Measurements from ENCODE around the gene ANKHD1.

The ANKHD1 gene

DNA sequence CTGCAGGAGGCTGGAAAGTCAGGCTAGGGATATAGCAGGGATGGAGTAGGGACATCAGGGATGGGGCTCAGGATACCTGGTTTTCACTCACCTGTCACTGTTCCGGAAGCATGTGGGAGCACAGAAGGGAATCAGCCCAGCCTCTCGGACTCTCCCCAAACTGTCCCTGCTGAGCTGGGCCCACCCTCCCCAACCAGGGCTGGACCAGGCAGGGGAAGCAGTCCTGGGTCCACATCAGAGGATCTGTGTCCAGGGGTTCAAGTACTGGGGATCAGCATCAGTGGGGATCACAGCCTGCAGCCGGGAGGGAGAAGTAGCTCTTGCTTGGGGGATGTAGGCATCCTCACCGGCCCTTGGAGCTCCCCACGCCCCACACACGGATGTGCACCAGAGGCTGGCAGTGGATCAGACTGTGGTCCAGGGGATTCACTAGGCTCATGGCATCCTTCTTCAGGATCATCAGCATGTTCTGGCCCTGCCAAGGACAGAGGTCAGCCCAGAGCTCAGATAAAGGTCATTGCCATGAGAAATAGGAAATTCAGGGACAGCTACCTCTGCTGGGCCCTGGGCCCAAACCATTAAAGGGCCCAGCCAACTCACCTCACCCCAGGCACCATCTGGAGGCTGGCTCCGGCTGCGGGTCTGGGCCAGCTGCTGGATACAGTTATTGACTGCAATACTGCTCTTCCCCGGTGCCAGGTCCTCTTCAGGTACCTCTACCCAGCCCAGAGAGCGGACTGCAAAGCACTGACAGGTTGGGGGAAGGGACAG, 160.3 kb downstream of the ANKHD1 start:
- H3K36me3 ChIP-seq (replicated peaks in 1 of 2; ENCODE audit: control insufficient read depth in 2 of 2, insufficient read depth in 2 of 2, low read length in 2 of 2): peaks cover 11 to 41% of the 10 kb centered on the region in 2 donors
- H2AK5ac ChIP-seq (ENCODE audit: low read depth, low read length): no peak overlapping the region
- no peak overlapping the region for H3K4me3 ChIP-seq (ENCODE audit: low read length in 2 of 2)
- no peak overlapping the region for H3K23ac ChIP-seq (ENCODE audit: low read depth, low read length, poor library complexity)
- no peak overlapping the region for H3K9ac ChIP-seq (ENCODE audit: low read depth, low read length, poor library complexity)
- H2BK120ac ChIP-seq (ENCODE audit: low read depth, low read length): no peak overlapping the region
- H3K14ac ChIP-seq (ENCODE audit: low read length): no peak overlapping the region
- no peaks in the 10 kb centered on the region for H3K27me3 ChIP-seq (ENCODE audit: control insufficient read depth in 3 of 3, insufficient read depth in 3 of 3, low read depth in 1 of 3, low read length in 3 of 3)
- peaks cover 6% of the 10 kb centered on the region for H3K79me1 ChIP-seq (ENCODE audit: low read depth, low read length)
- H2BK5ac ChIP-seq (ENCODE audit: low read length): no peak overlapping the region
- no peak overlapping the region for H2BK15ac ChIP-seq (ENCODE audit: low read length)
- H4K8ac ChIP-seq (ENCODE audit: low read depth, low read length): no peak overlapping the region
- H3K4me2 ChIP-seq (ENCODE audit: insufficient read depth, low read length, poor library complexity, severe bottlenecking): no peak overlapping the region
- H3K4ac ChIP-seq (ENCODE audit: low read length): no peak overlapping the region
- H3K27ac ChIP-seq (replicated peaks; ENCODE audit: low read length): no peak overlapping the region
- DNase-seq (ENCODE audit: low spot score): no peak
- no peak overlapping the region for H4K91ac ChIP-seq (ENCODE audit: low read depth, low read length, poor library complexity)
- WGBS, 2 donors (ENCODE audit: extremely low coverage in 2 of 2, insufficient read length in 2 of 2, insufficient replicate concordance in 1 of 2): no CpG with 5 or more reads among the region's 10 CpGs
- H3K18ac ChIP-seq (ENCODE audit: low read length): no peak overlapping the region
- no peak overlapping the region for H2AFZ ChIP-seq (ENCODE audit: low read length)
- no peak overlapping the region for H2BK12ac ChIP-seq (ENCODE audit: low read length)
- no peaks in the 10 kb centered on the region for H3K9me3 ChIP-seq (replicated peaks in 1 of 2; ENCODE audit: control insufficient read depth in 2 of 2, insufficient read depth in 1 of 2, low read depth in 1 of 2, low read length in 2 of 2)
- peaks cover 6 to 9% of the 10 kb centered on the region in 2 donors for H3K4me1 ChIP-seq (ENCODE audit: control insufficient read depth in 2 of 2, insufficient read depth in 1 of 2, low read depth in 1 of 2, low read length in 2 of 2)

DNA sequence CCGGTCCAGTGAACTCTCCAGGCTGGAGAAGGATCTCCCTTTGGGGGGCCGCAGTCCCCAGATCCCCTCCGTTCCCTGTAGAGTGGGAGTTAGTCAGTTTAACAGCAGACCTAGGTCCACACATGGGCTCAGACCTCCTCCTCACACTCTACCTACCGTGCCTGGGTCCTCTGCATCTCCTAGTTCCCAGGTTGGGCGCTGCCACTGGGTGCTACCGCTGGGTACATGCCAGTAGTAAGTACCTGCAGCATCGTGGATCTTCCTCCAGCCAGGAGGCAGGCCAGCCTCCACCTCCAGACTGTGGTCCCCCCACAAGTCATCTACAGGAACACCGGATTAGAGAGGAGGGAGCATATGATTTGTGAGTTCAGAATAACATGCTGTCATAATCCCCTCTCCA, 162.0 kb downstream of the ANKHD1 start:
- Histone ChIP-seq H3K79me1 (ENCODE audit: low read depth, low read length) (peaks cover 3% of the 10 kb centered on the region), H3K27me3 (ENCODE audit: control insufficient read depth in 3 of 3, insufficient read depth in 3 of 3, low read depth in 1 of 3, low read length in 3 of 3) (no peaks in the 10 kb centered on the region), H2AFZ (ENCODE audit: low read length) (peak overlapping the region; percentile 84), H3K18ac (ENCODE audit: low read length) (peak overlapping the region; percentile 96), H2BK5ac (ENCODE audit: low read length) (peak overlapping the region; percentile 1), H4K91ac (ENCODE audit: low read depth, low read length, poor library complexity) (no peak overlapping the region), H2AK5ac (ENCODE audit: low read depth, low read length) (peak overlapping the region; percentile 16), H3K4me3 (ENCODE audit: low read length in 2 of 2) (peak overlapping the region; percentile 73 to 85), H3K14ac (ENCODE audit: low read length) (no peak overlapping the region), H3K4me1 (ENCODE audit: control insufficient read depth in 2 of 2, insufficient read depth in 1 of 2, low read depth in 1 of 2, low read length in 2 of 2) (peaks cover 6% of the 10 kb centered on the region in 2 donors), H4K8ac (ENCODE audit: low read depth, low read length) (peak overlapping the region; percentile 21), H3K23ac (ENCODE audit: low read depth, low read length, poor library complexity) (no peak overlapping the region), H2BK120ac (ENCODE audit: low read depth, low read length) (peak overlapping the region; percentile 73), H3K9ac (ENCODE audit: low read depth, low read length, poor library complexity) (peak overlapping the region; percentile 91), H3K9me3 (replicated peaks in 1 of 2; ENCODE audit: control insufficient read depth in 2 of 2, insufficient read depth in 1 of 2, low read depth in 1 of 2, low read length in 2 of 2) (no peaks in the 10 kb centered on the region), H2BK12ac (ENCODE audit: low read length) (peak overlapping the region; percentile 59), H3K4me2 (ENCODE audit: insufficient read depth, low read length, poor library complexity, severe bottlenecking) (peak overlapping the region; percentile 65), H3K36me3 (replicated peaks in 1 of 2; ENCODE audit: control insufficient read depth in 2 of 2, insufficient read depth in 2 of 2, low read length in 2 of 2) (peaks cover 24 to 57% of the 10 kb centered on the region in 2 donors), H3K27ac (replicated peaks; ENCODE audit: low read length) (no peak overlapping the region), H3K4ac (ENCODE audit: low read length) (no peak overlapping the region), H2BK15ac (ENCODE audit: low read length) (no peak overlapping the region)
- DNase-seq (ENCODE audit: low spot score): no peak
- no CpG with 5 or more reads among the region's 8 CpGs for WGBS, 2 donors (ENCODE audit: extremely low coverage in 2 of 2, insufficient read length in 2 of 2, insufficient replicate concordance in 1 of 2)

DNA sequence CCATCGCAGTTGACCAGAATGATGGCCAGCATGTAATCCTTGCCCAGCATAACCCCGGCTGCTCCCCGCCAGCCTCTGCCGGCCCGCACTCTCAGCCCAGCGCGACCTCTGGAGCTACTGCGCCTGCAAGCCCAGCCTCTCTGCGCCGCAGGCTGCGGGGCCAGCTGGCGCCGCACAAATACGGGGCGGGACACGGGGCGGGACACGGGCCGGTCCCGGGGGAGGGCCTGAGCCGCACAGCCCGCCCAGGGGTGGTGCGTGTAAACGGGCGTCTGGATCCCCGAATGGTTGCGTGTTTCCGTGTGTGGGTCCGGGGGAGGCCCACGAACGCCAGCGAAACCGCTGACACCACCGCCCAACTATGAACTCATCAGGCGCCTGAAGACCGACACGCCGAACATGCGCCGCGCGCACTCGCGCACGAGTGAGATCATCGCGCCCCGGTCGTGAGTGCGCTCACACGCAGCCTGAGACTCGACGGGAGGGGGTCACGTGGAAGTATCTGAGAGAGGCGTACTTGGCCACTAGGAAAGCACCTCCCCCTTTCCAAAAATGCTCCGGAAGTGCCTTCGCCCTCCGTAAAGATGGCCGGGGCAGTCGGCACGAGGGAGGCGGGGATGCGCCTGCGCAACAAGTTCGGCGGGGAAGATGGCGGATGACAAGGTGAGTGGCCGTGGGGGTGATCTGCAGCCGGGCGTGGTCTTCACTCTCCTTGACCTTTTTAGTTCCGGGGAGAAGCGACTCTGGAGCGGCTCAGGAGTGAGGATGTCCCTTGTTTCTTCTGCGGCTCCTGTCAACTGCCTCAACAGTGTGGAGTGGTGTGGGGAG, 162.8 kb downstream of the ANKHD1 start, which contains the start of the genes APBB3 and SLC35A4:
APBB3 (minus strand) TSS at position 403 of the 828 bp plus-strand sequence; CDS start at position 50, 353 bp downstream.
SLC35A4 (plus strand) TSS at position 633 of the 828 bp plus-strand sequence. CDS start 2,342 bp downstream, outside the sequence.
- peak within 1 kb of the TSS; percentile 85 for H3K14ac ChIP-seq (ENCODE audit: low read length)
- H3K4me2 ChIP-seq (ENCODE audit: insufficient read depth, low read length, poor library complexity, severe bottlenecking): peak within 1 kb of the TSS; percentile 65
- H3K79me1 ChIP-seq (ENCODE audit: low read depth, low read length): peaks cover 3% of the 10 kb centered on the region
- peaks cover 24 to 55% of the 10 kb centered on the region in 2 donors for H3K36me3 ChIP-seq (replicated peaks in 1 of 2; ENCODE audit: control insufficient read depth in 2 of 2, insufficient read depth in 2 of 2, low read length in 2 of 2)
- peak within 1 kb of the TSS; percentile 84 for H2AFZ ChIP-seq (ENCODE audit: low read length)
- peak within 1 kb of the TSS; percentile 16 for H2AK5ac ChIP-seq (ENCODE audit: low read depth, low read length)
- peak within 1 kb of the TSS; percentile 99 for H3K23ac ChIP-seq (ENCODE audit: low read depth, low read length, poor library complexity)
- peak within 1 kb of the TSS; percentile 73 to 85 for H3K4me3 ChIP-seq (ENCODE audit: low read length in 2 of 2)
- no CpG with 5 or more reads among the region's 74 CpGs for WGBS, 2 donors (ENCODE audit: extremely low coverage in 2 of 2, insufficient read length in 2 of 2, insufficient replicate concordance in 1 of 2)
- peak within 1 kb of the TSS; percentile 73 for H2BK120ac ChIP-seq (ENCODE audit: low read depth, low read length)
- H2BK15ac ChIP-seq (ENCODE audit: low read length): no peak within 1 kb of the TSS
- peak within 1 kb of the TSS; percentile 59 for H2BK12ac ChIP-seq (ENCODE audit: low read length)
- H2BK5ac ChIP-seq (ENCODE audit: low read length): peak within 1 kb of the TSS; percentile 1
- H3K18ac ChIP-seq (ENCODE audit: low read length): peak within 1 kb of the TSS; percentile 96
- H3K27ac ChIP-seq (replicated peaks; ENCODE audit: low read length): peak within 1 kb of the TSS; percentile 62
- H3K9me3 ChIP-seq (replicated peaks in 1 of 2; ENCODE audit: control insufficient read depth in 2 of 2, insufficient read depth in 1 of 2, low read depth in 1 of 2, low read length in 2 of 2): no peaks in the 10 kb centered on the region
- peak within 1 kb of the TSS; percentile 21 for H4K8ac ChIP-seq (ENCODE audit: low read depth, low read length)
- H3K4ac ChIP-seq (ENCODE audit: low read length): peak within 1 kb of the TSS; percentile 15
- no peak within 1 kb of the TSS for H4K91ac ChIP-seq (ENCODE audit: low read depth, low read length, poor library complexity)
- peak; percentile 90 for DNase-seq (ENCODE audit: low spot score)
- H3K27me3 ChIP-seq (ENCODE audit: control insufficient read depth in 3 of 3, insufficient read depth in 3 of 3, low read depth in 1 of 3, low read length in 3 of 3): no peaks in the 10 kb centered on the region
- H3K4me1 ChIP-seq (ENCODE audit: control insufficient read depth in 2 of 2, insufficient read depth in 1 of 2, low read depth in 1 of 2, low read length in 2 of 2): peaks cover 6% of the 10 kb centered on the region in 2 donors
- peak within 1 kb of the TSS; percentile 91 for H3K9ac ChIP-seq (ENCODE audit: low read depth, low read length, poor library complexity)
